GM18861 (cell line): ENCODE results near the gene FAM222B.
"Not testable (repeated sequence)": the region's sequence is repeated elsewhere in the genome, so short reads cannot be mapped to it uniquely, and the experiment has no call there.

Experiments used
- ATAC-seq: cut with Tn5 transposase; IDR thresholded peaks from one replicate; pipeline ENCODE4 v1.9.1; 2021; ENCODE audit not compliant: unreplicated experiment

Gene FAM222B

GRCh38 chr17:28873839-28874238 is 31.2 kb upstream of the FAM222B start:
- no peak for ATAC-seq

GRCh38 chr17:28871056-28871579 is 28.5 kb upstream of the FAM222B start:
- peak; percentile 90 for ATAC-seq

GRCh38 chr17:28867276-28867675 is 24.7 kb upstream of the FAM222B start:
- no peak for ATAC-seq

- no peak for ATAC-seq
These were observed 23.6 kb upstream of the FAM222B start for GRCh38 chr17:28865946-28866752.

- ATAC-seq: no peak
These were observed 22.6 kb upstream of the FAM222B start for GRCh38 chr17:28864991-28865849.

- ATAC-seq: no peak
These were observed 21.4 kb upstream of the FAM222B start for GRCh38 chr17:28863953-28864352.

GRCh38 chr17:28862561-28862960 is 20.0 kb upstream of the FAM222B start:
- ATAC-seq: no peak

GRCh38 chr17:28861393-28862203 is 19.0 kb upstream of the FAM222B start:
- ATAC-seq: no peak

- ATAC-seq: no peak
These were observed 17.8 kb upstream of the FAM222B start for GRCh38 chr17:28860363-28860808.

- ATAC-seq: no peak
These were observed 16.3 kb upstream of the FAM222B start for GRCh38 chr17:28858801-28859355.

- ATAC-seq: no peak
These were observed 15.6 kb upstream of the FAM222B start for GRCh38 chr17:28857905-28858800.

- ATAC-seq: no peak
These were observed 13.5 kb upstream of the FAM222B start for GRCh38 chr17:28856028-28856574.

GRCh38 chr17:28855336-28855679 is 12.7 kb upstream of the FAM222B start:
- no peak for ATAC-seq

GRCh38 chr17:28854457-28855335 is 12.1 kb upstream of the FAM222B start, which contains the start of gene ERAL1:
Gene ERAL1 (plus strand): TSS chr17:28855016. CDS start chr17:28855035, 19 bp downstream.
- ATAC-seq: peak; percentile 93

- no peak for ATAC-seq
These were observed 10.7 kb upstream of the FAM222B start for GRCh38 chr17:28853295-28853694.

GRCh38 chr17:28849281-28849680 is 6.7 kb upstream of the FAM222B start:
- ATAC-seq: no peak

GRCh38 chr17:28848667-28849066 is 6.1 kb upstream of the FAM222B start:
- ATAC-seq: not testable (repeated sequence)

GRCh38 chr17:28846699-28847098 is 4.1 kb upstream of the FAM222B start:
- ATAC-seq: not testable (repeated sequence)
